ENCODE data around the gene SRSF10. TPM values are rescaled to one million over a fixed set of nuclear protein-coding genes. Genes with fewer than 3 reads are reported as not detected.
"Not testable (repeated sequence)": the region's sequence is repeated elsewhere in the genome, so short reads cannot be mapped to it uniquely, and the experiment has no call there.

SRSF10 gene
- total RNA-seq, 1 experiment from 2014 or later, result 96.2 TPM

- peaks cover 7% of the 10 kb centered on the region; the same call in 1 of the 2 replicates for H3F3A ChIP-seq (ENCODE audit: insufficient read depth, low read depth)
- no peak overlapping the region for H2AFZ ChIP-seq
- H3K4me1 ChIP-seq (replicated peaks; ENCODE audit: insufficient read depth), result peaks cover 23% of the 10 kb centered on the region
- ChIA-PET CTCF (no interaction called here), POLR2A (ENCODE audit: unreplicated experiment) (no interaction called here)
- intact Hi-C loops (cut with micrococcal nuclease; ENCODE audit: unreplicated experiment), result no loop called here
- DNase-seq, result no peak
- H4K20me1 ChIP-seq (ENCODE audit: insufficient read depth), result no peaks in the 10 kb centered on the region
- no peaks in the 10 kb centered on the region for H3K9me3 ChIP-seq (ENCODE audit: insufficient read depth, low read depth)
- no peaks in the 10 kb centered on the region for H3K36me3 ChIP-seq (ENCODE audit: low read depth)
- BruUV-seq (replicated peaks), result no TSS peak
- H3K4me3 ChIP-seq, result no peak overlapping the region
- no peaks in the 10 kb centered on the region for H3K9me2 ChIP-seq (ENCODE audit: insufficient read depth)
- no peaks in the 10 kb centered on the region for H3K79me2 ChIP-seq (ENCODE audit: low read depth)
- no peak overlapping the region for H3K27ac ChIP-seq
- TF ChIP-seq CTCF (conservative IDR thresholded peaks at IDR 0.05), result no peak
- TF ChIP-seq EZH2 (IDR thresholded peaks at IDR 0.05; ENCODE audit: low read depth), result no peak
- no peak overlapping the region for H3K4me2 ChIP-seq
- no peaks in the 10 kb centered on the region for H3K27me3 ChIP-seq (ENCODE audit: insufficient read depth, low read depth)
These were observed 30.5 kb upstream of the SRSF10 start for GRCh38 chr1:24010650-24011049.

- Histone ChIP-seq H3K4me1 (replicated peaks; ENCODE audit: insufficient read depth) (peaks cover 23% of the 10 kb centered on the region), H3K9me3 (ENCODE audit: insufficient read depth, low read depth) (no peaks in the 10 kb centered on the region), H3K36me3 (ENCODE audit: low read depth) (no peaks in the 10 kb centered on the region), H3F3A (ENCODE audit: insufficient read depth, low read depth) (peaks cover 7% of the 10 kb centered on the region; the same call in 1 of the 2 replicates), H3K27me3 (ENCODE audit: insufficient read depth, low read depth) (no peaks in the 10 kb centered on the region), H3K4me3 (no peak overlapping the region), H3K79me2 (ENCODE audit: low read depth) (no peaks in the 10 kb centered on the region), H3K9me2 (ENCODE audit: insufficient read depth) (no peaks in the 10 kb centered on the region), H3K27ac (no peak overlapping the region), H2AFZ (no peak overlapping the region), H4K20me1 (ENCODE audit: insufficient read depth) (no peaks in the 10 kb centered on the region), H3K4me2 (peak overlapping the region; percentile 40)
- TF ChIP-seq EZH2 (IDR thresholded peaks at IDR 0.05; ENCODE audit: low read depth) (no peak), CTCF (conservative IDR thresholded peaks at IDR 0.05) (no peak)
- no TSS peak for BruUV-seq (replicated peaks)
- ChIA-PET CTCF (interaction anchor here (0.7 to 0.9 kb wide), 3 partner anchors 9 to 28 kb away, joined by 3 read pairs; no protein-coding TSS in a partner anchor), POLR2A (ENCODE audit: unreplicated experiment) (interaction anchor here (0.7 to 0.9 kb wide), 2 partner anchors 13 to 52 kb away, joined by 3 to 5 read pairs; no protein-coding TSS in a partner anchor)
- peak; percentile 53 to 85 for DNase-seq
- intact Hi-C loops (cut with micrococcal nuclease; ENCODE audit: unreplicated experiment), result loop anchor here (2.0 kb wide), 1 partner anchor 29 kb away; the partner anchor contains the start of gene SRSF10
These were observed 29.3 kb upstream of the SRSF10 start for GRCh38 chr1:24009406-24009805.

GRCh38 chr1:24008574-24009184, 28.6 kb upstream of the SRSF10 start:
- H3F3A ChIP-seq (ENCODE audit: insufficient read depth, low read depth), result peaks cover 10% of the 10 kb centered on the region; the same call in 1 of the 2 replicates
- H2AFZ ChIP-seq; DNase-seq; H3K4me3 ChIP-seq; H3K27ac ChIP-seq; BruUV-seq (replicated peaks); H3K9me3 ChIP-seq (ENCODE audit: insufficient read depth, low read depth); H3K79me2 ChIP-seq (ENCODE audit: low read depth); H3K9me2 ChIP-seq (ENCODE audit: insufficient read depth); H4K20me1 ChIP-seq (ENCODE audit: insufficient read depth); POLR2A ChIA-PET (ENCODE audit: unreplicated experiment); H3K27me3 ChIP-seq (ENCODE audit: insufficient read depth, low read depth); H3K36me3 ChIP-seq (ENCODE audit: low read depth): not testable (repeated sequence)
- H3K4me2 ChIP-seq, result peak overlapping the region; percentile 40; the same call in 1 of the 2 replicates
- intact Hi-C loops (cut with micrococcal nuclease; ENCODE audit: unreplicated experiment), result loop anchor here (2.0 kb wide), 1 partner anchor 28 kb away; the partner anchor contains the start of gene SRSF10
- peaks cover 29% of the 10 kb centered on the region for H3K4me1 ChIP-seq (replicated peaks; ENCODE audit: insufficient read depth)
- CTCF ChIA-PET, result interaction anchor here (0.7 to 0.9 kb wide), 2 partner anchors 10 kb away, joined by 3 read pairs; no protein-coding TSS in a partner anchor
